GM12874 (cell line): ENCODE results near the gene NUP62.

Experiments
- CTCF ChIP-seq: IDR thresholded peaks from 2 replicates; pipeline ENCODE4 v1.5.1; 2011; ENCODE audit warnings: low read depth, mild to moderate bottlenecking, control low read depth, low read length, moderate library complexity; ENCODE audit not compliant: insufficient read depth

NUP62 gene

GRCh38 chr19:49874503-49875157 is 54.7 kb downstream of the NUP62 start:
- TF ChIP-seq CTCF: no peak

GRCh38 chr19:49873834-49874233 is 55.5 kb downstream of the NUP62 start:
- no peak for TF ChIP-seq CTCF

- TF ChIP-seq CTCF: no peak
Measured at GRCh38 chr19:49873129-49873521, 56.2 kb downstream of the NUP62 start.

GRCh38 chr19:49872245-49873128 is 56.8 kb downstream of the NUP62 start:
- no peak for TF ChIP-seq CTCF

GRCh38 chr19:49871349-49871985 is 57.8 kb downstream of the NUP62 start:
- TF ChIP-seq CTCF: no peak

GRCh38 chr19:49870309-49870901 is 58.9 kb downstream of the NUP62 start:
- TF ChIP-seq CTCF: no peak
